Measurements from ENCODE around the gene HSD11B2. TPM values are rescaled to one million over a fixed set of nuclear protein-coding genes. Genes with fewer than 3 reads are reported as not detected.

Gene HSD11B2
- total and polyA plus RNA-seq, 2 of the 8 experiments (the other 6 are each of a cell fraction or from before 2014, with no cell fraction given), result 28.7 to 32.9 TPM

DNA sequence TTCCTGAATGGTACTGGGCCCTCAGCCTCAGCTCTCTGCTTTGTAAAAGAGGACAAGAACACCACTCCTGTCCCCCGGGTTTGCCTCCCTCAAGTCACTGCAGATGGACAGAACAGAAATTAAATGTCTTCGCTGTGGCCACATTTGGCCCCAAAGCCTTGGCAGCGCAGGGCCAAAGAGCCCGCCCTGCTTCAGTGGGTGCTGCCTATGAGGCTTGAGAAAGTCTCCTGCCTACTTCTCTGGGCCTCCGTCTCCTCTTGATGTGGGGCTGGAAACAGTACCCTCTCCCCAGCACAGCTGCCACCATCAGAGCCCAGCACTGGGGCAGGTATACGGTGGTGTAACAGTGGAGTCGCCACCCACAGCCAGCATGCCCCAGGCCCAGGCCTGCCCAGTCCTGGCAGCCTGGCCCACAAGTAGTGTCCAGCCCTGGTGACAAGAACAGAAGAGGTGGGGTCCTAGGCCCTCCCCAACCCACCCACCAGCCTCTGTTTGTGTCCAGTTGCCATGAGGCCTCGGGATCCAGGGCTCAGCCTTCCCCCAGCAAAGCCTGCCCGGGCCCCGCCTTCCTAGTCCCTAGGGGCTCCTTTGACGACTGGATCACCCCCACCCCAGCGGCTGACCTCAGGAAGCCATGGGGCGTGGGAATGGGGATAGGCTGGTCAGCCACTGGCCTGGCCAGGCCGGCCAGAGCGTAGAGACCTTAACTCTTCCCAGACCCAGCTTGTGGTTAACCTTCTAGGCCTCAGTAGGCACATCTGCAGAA, 33.7 kb upstream of the HSD11B2 start:
- Histone ChIP-seq H3K36me3 (ENCODE audit: control insufficient read depth in 2 of 4, insufficient read depth in 4 of 4, low read length in 3 of 4) (no peaks in the 10 kb centered on the region), H3K14ac (ENCODE audit: insufficient read length) (no peak overlapping the region), H3K27me3 (replicated peaks in 1 of 4; ENCODE audit: control insufficient read depth in 3 of 4, extremely low read depth in 1 of 4, insufficient read depth in 3 of 4, low read length in 3 of 4) (peaks cover 24 to 48% (median 43%) of the 10 kb centered on the region in 4 experiments), H3K56ac (replicated peaks; ENCODE audit: insufficient read length, low read depth, low read length) (no peak overlapping the region), H2BK15ac (ENCODE audit: low read length) (0 out of 2 replicates have a peak overlapping the region, but pooled peaks have one; percentile 46), H3K9me3 (ENCODE audit: insufficient read depth in 2 of 2, low read depth in 1 of 2, low read length in 1 of 2) (no peaks in the 10 kb centered on the region), H3K4me1 (replicated peaks in 1 of 4; ENCODE audit: control insufficient read depth in 3 of 4, insufficient read depth in 4 of 4, low read length in 3 of 4) (peaks cover 0 to 39% (median 27%) of the 10 kb centered on the region in 4 experiments; a peak in 6 of 7 replicates), H3K79me1 (ENCODE audit: low read depth, low read length) (no peaks in the 10 kb centered on the region), H2BK12ac (ENCODE audit: low read depth, low read length) (no peak overlapping the region), H3K23me2 (ENCODE audit: low read depth, low read length) (peaks cover 2% of the 10 kb centered on the region; the same call in 1 of the 2 replicates), H3K4me3 (ENCODE audit: extremely low read depth in 1 of 4, insufficient read depth in 2 of 4, low read depth in 3 of 4, low read length in 4 of 4) (no peak overlapping the region), H3K9ac (replicated peaks in 1 of 4; ENCODE audit: extremely low read depth in 1 of 4, low read depth in 3 of 4, low read length in 3 of 4) (no peak overlapping the region), H3K23ac (ENCODE audit: insufficient read length) (no peak overlapping the region), H3K18ac (ENCODE audit: extremely low read depth, low read length) (no peak overlapping the region; the same call in 1 of the 2 replicates), H4K8ac (ENCODE audit: extremely low read depth, insufficient read depth, low read length) (no peak overlapping the region; the same call in 1 of the 2 replicates), H4K20me1 (replicated peaks in 1 of 2; ENCODE audit: control insufficient read depth in 1 of 2, insufficient read depth in 2 of 2, low read length in 2 of 2) (peaks cover 6 to 9% of the 10 kb centered on the region in 2 experiments), H2AFZ (ENCODE audit: low read length) (no peak overlapping the region), H3K79me2 (ENCODE audit: control insufficient read depth in 1 of 2, insufficient read depth in 2 of 2, low read length in 2 of 2) (no peaks in the 10 kb centered on the region), H4K5ac (ENCODE audit: insufficient read length, low read depth, low read length) (no peak overlapping the region), H3K4ac (replicated peaks; ENCODE audit: insufficient read length, low read depth, low read length) (no peak overlapping the region), H2AK5ac (ENCODE audit: low read depth, low read length) (no peak overlapping the region), H2BK5ac (ENCODE audit: low read depth, low read length) (no peak overlapping the region), H3K27ac (ENCODE audit: low read depth, low read length) (no peak overlapping the region), H4K91ac (replicated peaks; ENCODE audit: insufficient read length, low read length) (no peak overlapping the region), H2BK20ac (ENCODE audit: low read length) (no peak overlapping the region), H3K4me2 (ENCODE audit: insufficient read depth in 1 of 2, low read depth in 2 of 2, low read length in 2 of 2) (peak overlapping the region; percentile 53 to 60; a peak in 1 of 4 replicates), H2BK120ac (replicated peaks; ENCODE audit: low read depth, low read length) (no peak overlapping the region)
- DNase-seq (ENCODE audit: low read depth in 1 of 2, low spot score in 2 of 2), result no peak
- no peak for FAIRE-seq
- 89% methylated on average over 15 of the region's 15 CpGs; no CpG with 5 or more reads in 1 of the 2 experiments for WGBS, 2 experiments (ENCODE audit: extremely low coverage in 1 of 2, insufficient coverage in 1 of 2, insufficient read length in 1 of 2, insufficient replicate concordance in 2 of 2, low coverage in 1 of 2, low lambda C conversion rate in 2 of 2, missing lambda C conversion rate in 1 of 2)
- ChIA-PET CTCF (ENCODE audit: partially characterized antibody) (interaction anchor here (0.8 to 32.4 kb wide), 10 partner anchors 9 to 111 kb away, joined by 3 to 476 read pairs (median 4); partner anchors contain the start of gene ZDHHC1), POLR2A (ENCODE audit: partially characterized antibody) (interaction anchor here (1.0 to 2.0 kb wide), 4 partner anchors 9 to 21 kb away, joined by 3 to 5 read pairs (median 4); no protein-coding TSS in a partner anchor)
- no peak for TF ChIP-seq KDM4A (IDR thresholded peaks at IDR 0.05; ENCODE audit: low read depth, low read length, severe bottlenecking)
- no peak for TF ChIP-seq MAFK (IDR thresholded peaks at IDR 0.05; ENCODE audit: low read depth, low read length)
- no peak for TF ChIP-seq SP2 (IDR thresholded peaks at IDR 0.05; ENCODE audit: low read length)
- TF ChIP-seq CBX5 (IDR thresholded peaks at IDR 0.05; ENCODE audit: low read depth, low read length), result no peak
